ENCODE results near the gene SENP5.
"Not testable (repeated sequence)": the region's sequence is repeated elsewhere in the genome, so short reads cannot be mapped to it uniquely, and the experiment has no call there.

Gene SENP5

GRCh38 chr3:196941729-196942225 lies 74.1 kb downstream of the SENP5 start:
- DNase-seq (ENCODE audit: low read depth in 2 of 3, low spot score in 2 of 3): peak in 2 of 3 experiments; percentile 37 to 40

GRCh38 chr3:196942226-196942914 lies 74.7 kb downstream of the SENP5 start, which contains the start of gene NCBP2:
TSS of gene NCBP2 (minus strand) at chr3:196942528. CDS start at chr3:196942503, 25 bp downstream.
- peak; percentile 99 to 100 (median 100) for DNase-seq (ENCODE audit: low read depth in 2 of 3, low spot score in 2 of 3)

DNA sequence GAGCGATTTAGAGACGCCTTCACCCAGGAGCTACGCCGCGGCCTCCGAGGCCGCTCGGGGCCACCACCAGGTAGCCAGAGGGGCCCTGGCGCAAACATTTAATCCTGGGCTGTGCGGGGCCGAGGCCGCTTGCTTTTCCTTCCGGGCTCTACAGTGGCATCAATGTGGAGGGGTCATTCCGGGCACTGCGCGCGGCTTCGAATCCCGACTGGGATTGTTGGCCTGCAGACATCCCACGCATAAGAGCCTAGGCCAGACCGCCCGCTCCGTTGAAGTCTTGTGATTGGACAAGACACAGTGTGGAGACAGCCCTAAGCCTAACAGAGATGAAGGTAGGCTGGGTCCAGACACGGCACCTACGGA lies 75.2 kb downstream of the SENP5 start:
- DNase-seq (ENCODE audit: low read depth in 2 of 3, low spot score in 2 of 3): no peak

- DNase-seq (ENCODE audit: low read depth in 2 of 3, low spot score in 2 of 3): not testable (repeated sequence)
These were observed 76.5 kb downstream of the SENP5 start for GRCh38 chr3:196944037-196944790.

- no peak for DNase-seq (ENCODE audit: low read depth in 2 of 3, low spot score in 2 of 3)
These were observed 79.6 kb downstream of the SENP5 start for GRCh38 chr3:196947136-196947859.

- no peak for DNase-seq (ENCODE audit: low read depth in 2 of 3, low spot score in 2 of 3)
These were observed 80.2 kb downstream of the SENP5 start for GRCh38 chr3:196947860-196948441.

DNA sequence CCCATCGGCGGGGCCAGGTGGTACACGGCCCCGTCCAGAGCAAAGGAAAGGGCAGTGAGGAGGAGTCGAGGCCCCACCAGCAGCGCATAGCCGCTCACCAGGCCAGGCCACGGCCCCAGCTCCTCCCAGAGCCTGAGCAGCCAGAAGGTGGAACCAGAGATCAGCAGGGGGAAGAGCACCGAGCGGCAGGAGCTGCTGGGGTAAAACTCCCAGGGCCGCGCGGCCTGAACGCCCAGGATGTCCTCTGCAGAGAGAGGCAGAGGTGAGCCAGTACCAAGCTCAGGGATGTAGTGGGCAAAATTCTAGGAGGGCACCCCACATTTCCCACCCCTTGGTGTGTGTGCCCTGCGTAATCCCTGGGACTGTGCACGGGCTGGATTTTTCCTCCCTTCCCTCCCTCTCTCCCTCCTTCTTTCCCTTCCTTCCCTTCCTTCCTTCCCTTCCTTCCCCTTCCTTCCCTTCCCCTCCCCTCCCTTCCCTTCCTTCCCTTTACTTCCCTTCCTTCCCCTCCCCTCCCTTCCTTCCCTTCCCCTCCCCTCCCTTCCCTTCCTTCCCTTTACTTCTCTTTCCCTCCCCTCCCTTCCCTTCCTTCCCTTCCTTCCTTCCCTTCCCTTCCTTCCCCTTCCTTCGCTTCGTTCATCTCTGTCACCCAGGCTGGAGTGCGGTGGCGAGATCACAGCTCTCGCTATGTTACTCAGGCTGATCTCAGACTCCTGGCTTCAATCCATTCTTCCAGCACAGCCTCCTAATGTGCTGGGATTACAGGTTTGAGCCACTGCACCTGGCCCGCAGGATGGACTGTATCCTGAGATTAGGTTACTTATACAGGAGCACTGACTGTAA lies 80.9 kb downstream of the SENP5 start:
- no peak for DNase-seq (ENCODE audit: low read depth in 2 of 3, low spot score in 2 of 3)

DNA sequence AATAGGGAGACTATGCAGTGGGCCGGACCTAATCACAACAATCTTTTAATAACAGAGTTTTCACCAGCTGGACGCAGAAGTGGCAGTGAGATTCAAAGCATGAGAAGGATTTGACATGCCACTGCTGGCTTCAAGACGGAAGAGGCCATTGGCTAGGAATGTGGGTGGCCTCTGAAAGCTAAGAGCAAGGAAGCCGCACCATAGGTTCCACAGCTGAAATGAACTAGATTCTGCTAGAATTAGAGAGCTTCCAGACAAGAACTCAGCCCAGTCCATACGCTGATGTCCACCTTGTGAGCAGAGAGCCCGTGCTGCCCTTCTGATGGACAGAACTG lies 81.5 kb downstream of the SENP5 start:
- DNase-seq (ENCODE audit: low read depth in 2 of 3, low spot score in 2 of 3): no peak

- no peak for DNase-seq (ENCODE audit: low read depth in 2 of 3, low spot score in 2 of 3)
These were observed 82.0 kb downstream of the SENP5 start for GRCh38 chr3:196949750-196950149.

DNA sequence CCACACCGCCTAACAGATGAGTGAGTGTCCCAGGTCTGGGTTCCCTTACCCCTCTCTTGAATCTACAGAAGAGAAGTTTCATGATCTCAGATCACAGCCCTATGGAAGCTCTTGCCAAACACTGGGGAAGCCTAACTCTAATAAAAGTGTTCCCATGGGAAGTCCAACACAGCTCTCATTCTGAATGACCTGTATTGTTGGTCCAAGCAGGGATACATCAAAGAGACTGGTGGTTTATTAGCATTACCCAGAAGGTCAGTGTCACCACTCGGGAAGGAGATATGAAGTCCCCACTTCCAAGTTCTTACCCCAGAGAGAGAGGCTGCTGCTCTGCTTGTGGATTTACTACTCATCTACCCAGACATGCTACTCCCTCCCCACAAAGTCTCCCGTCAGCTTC lies 83.7 kb downstream of the SENP5 start:
- DNase-seq (ENCODE audit: low read depth in 2 of 3, low spot score in 2 of 3): no peak

GRCh38 chr3:196954832-196955231 lies 87.1 kb downstream of the SENP5 start:
- DNase-seq (ENCODE audit: low read depth in 2 of 3, low spot score in 2 of 3): no peak

DNA sequence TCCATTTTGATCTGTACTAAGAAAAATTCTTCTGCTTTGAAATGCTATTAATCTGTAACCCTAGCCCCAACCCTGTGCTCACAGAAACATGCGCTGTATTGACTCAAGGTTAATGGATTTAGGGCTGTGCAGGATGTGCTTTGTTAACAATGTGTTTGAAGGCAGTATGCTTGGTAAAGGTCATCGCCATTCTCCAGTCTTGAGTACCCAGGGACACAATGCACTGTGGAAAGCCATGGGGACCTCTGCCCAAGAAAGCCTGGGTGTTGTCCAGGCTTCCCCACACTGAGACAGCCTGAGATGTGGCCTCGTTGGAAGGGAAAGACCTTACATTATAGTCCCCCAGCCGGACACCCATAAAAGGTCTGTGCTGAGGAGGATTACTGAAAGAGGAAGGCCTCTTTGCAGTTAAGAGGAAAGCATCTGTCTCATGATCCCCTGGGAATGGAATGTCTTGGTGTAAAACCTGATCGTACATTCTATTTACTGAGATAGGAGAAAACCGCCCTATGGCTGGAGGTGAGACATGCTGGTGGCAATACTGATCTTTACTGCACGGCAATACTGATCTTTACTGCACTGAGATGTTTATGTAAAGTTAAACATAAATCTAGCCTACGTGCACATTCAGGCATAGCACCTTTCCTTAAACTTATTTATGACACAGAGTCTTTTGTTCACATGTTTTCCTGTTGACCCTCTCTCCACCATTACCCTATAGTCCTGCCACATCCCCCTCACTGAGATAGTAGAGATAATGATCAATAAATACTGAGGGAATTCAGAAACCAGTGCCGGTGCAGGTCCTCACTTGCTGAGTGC lies 94.6 kb downstream of the SENP5 start:
- DNase-seq (ENCODE audit: low read depth in 2 of 3, low spot score in 2 of 3): no peak

DNA sequence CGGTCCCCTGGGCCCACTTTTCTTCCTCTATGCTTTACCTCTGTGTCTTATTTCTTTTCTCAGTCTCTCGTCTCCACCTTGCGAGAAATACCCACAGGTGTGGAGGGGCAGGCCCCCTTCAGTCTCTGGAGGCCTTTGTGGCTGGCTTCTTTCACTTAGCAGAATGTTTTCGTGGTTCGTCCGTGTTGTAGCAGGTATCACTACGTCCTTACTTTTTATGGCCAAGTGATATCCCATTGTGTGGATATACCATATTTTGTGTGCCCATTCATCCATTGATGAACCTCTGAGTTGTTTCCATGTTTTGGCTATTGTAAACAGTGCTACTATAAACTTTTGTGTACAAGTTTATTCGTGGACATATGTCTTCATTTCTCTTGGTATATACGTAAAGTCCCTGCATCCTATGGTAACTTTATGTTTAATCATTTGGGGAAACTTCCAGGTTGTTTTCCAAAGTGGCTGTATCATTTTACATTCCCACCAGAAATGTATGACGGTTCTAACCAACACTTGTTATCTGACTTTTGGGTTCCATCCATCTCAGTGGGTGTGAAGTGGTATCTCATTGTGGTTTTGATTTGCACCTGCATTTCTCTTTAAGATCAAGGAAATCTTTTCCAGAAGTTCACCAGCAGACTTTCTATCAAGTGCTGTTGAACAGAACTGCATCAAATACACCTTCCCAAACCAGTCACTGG lies 95.4 kb downstream of the SENP5 start:
- DNase-seq (ENCODE audit: low read depth in 2 of 3, low spot score in 2 of 3): no peak

GRCh38 chr3:196963631-196963953 lies 95.9 kb downstream of the SENP5 start:
- DNase-seq (ENCODE audit: low read depth in 2 of 3, low spot score in 2 of 3): no peak

DNA sequence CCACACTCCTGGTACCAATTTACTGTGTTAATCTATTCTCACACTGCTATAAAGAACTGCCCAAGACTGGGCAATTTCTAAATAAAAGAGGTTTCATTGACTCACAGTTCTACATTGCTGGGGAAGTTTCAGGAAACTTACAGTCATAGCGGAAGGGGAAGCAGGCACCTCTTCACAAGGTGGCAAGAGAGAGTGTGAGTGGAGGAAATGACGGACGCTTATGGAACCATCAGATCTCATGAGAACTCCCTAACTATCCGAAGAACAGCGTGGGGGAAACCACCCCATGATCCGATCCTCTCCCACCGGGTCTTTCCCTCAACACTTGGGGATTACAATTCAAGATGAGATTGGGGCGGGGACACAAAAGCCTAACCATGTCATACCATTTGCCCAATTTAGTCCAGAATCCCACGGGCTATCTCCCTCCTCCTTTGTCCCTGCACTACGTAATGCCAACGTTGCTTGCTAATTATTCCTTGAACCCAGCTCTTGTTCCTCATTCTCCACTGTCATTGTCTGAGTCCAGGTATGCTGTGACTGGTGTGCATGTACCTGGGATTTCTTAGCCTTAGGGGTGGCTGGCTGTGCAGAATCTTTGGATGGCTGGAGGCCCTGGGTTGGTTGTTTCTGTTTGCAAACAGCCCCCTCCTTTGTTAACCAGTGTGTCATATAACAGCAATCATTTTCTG lies 97.5 kb downstream of the SENP5 start:
- no peak for DNase-seq (ENCODE audit: low read depth in 2 of 3, low spot score in 2 of 3)

- DNase-seq (ENCODE audit: low read depth in 2 of 3, low spot score in 2 of 3): no peak
These were observed 98.1 kb downstream of the SENP5 start for GRCh38 chr3:196965804-196966173.

DNA sequence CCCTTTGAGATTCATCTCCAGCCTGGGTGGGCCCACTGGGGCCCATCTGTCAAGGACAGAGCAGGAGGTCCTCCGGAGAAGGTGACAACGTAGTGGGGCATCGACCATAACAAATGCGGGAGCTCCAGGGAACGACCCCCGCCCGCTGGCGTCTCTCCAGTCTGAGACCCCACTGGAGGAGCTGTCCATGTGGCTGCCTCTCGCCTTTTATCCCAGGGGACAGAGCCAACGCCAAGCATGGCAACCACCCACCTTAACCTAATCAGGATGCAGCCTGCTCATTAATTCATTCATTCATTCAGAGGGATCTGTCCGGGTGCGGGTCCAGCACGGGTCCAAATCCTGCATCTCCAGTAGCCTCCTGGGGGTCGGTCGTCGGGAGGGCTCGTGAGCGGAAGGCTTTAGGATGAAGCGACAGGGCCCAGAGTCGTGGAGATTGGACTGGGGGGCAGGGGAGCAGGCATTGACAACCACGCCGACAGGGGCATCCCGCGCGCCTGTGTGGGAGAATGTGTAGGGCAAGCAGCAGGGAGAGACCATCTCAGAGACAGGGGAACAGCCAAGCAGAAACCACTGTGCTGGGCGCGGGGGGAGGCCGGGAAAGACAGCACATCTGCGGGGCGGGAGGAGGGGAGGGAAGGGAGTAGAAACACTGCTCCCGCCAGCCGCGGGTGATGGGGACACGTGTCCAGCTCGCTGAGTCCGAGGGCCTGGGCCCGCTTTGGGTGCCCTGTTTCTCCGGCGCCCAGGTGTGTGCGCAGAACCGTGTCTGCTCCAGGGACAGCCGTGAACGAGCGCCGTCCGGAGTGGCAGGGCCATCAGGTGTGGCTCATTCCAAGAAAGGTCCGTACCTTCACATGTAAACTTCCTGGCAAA lies 99.0 kb downstream of the SENP5 start:
- DNase-seq (ENCODE audit: low read depth in 2 of 3, low spot score in 2 of 3): no peak

Measured in activated CD8-positive, alpha-beta memory T cell treated with anti-CD3 and anti-CD28 coated beads for 48 hours (primary cell).